SK-N-SH (cell line): ENCODE results near the gene TKTL2.

Source experiments
- CTCF ChIP-seq: fragments of 200-600 bp; sonication (generic); IDR thresholded peaks from 2 replicates; pipeline ENCODE4 v1.6.1; 2017; ENCODE audit warnings: antibody characterized with exemption, mild to moderate bottlenecking, moderate library complexity
- EP300 ChIP-seq, 2 experiments: IDR thresholded peaks; 2 replicates each; pipeline versions ENCODE4 v1.4.0 to v1.6.1; 2012; ENCODE audit warnings: borderline replicate concordance in 1 of 2, low read depth in 1 of 2, low read length in 1 of 2
- FOXJ3 ChIP-seq: sonication (generic); formaldehyde crosslinking; IDR thresholded peaks from 2 replicates; pipeline ENCODE4 v1.5.1; 2020; ENCODE audit warnings: mild to moderate bottlenecking, missing genetic modification reagents

GRCh38 chr4:163489929-163490328 is 16.4 kb upstream of the TKTL2 start:
- TF ChIP-seq CTCF: no peak
- no peak for TF ChIP-seq EP300 (IDR thresholded peaks at IDR 0.05; ENCODE audit: borderline replicate concordance in 1 of 2, low read depth in 1 of 2, low read length in 1 of 2)
- TF ChIP-seq FOXJ3 (CRISPR knock-in tag): no peak
